Body of pancreas (tissue), 4 donors: ENCODE results near the gene MRPL55.

Experiments used
- POLR2A ChIP-seq, 3 donors: fragments of 450-650 bp; IDR thresholded peaks; one replicate each; pipeline ENCODE4 v1.6.1; 2016; ENCODE audit warnings: antibody characterized with exemption in 3 of 3, mild to moderate bottlenecking in 2 of 3
- TF ChIP-seq, protein P1 (sequence below), 7 experiments: fragments of 450-650 bp in 4 of 7; fragments of 200-600 bp in 3 of 7; sonication (generic) in 3 of 7; IDR thresholded peaks; one replicate each; pipeline ENCODE4 v1.5.1; 2016 to 2019; ENCODE audit warnings: antibody characterized with exemption in 7 of 7

DNA sequence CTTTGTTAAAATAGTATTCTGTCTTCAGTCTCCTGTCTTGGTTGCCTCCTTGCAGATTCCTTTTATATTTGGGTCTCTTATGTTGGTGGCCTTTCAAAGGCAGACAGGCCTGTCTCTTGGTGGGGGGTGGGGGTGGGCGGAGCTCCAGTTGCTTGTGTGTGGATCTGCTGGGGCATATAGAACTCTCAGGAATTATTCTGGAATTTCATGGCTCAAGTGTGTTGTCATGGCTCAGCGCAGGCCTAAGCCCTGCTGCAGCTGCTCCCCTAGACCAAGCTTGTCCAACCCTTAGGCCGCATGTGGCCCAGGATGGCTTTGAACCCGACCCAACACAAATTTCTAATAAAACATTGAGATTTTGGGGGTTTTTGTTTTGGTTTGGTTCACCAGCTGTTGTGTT, 13.9 kb downstream of the MRPL55 start:
- TF ChIP-seq, protein P1, sequence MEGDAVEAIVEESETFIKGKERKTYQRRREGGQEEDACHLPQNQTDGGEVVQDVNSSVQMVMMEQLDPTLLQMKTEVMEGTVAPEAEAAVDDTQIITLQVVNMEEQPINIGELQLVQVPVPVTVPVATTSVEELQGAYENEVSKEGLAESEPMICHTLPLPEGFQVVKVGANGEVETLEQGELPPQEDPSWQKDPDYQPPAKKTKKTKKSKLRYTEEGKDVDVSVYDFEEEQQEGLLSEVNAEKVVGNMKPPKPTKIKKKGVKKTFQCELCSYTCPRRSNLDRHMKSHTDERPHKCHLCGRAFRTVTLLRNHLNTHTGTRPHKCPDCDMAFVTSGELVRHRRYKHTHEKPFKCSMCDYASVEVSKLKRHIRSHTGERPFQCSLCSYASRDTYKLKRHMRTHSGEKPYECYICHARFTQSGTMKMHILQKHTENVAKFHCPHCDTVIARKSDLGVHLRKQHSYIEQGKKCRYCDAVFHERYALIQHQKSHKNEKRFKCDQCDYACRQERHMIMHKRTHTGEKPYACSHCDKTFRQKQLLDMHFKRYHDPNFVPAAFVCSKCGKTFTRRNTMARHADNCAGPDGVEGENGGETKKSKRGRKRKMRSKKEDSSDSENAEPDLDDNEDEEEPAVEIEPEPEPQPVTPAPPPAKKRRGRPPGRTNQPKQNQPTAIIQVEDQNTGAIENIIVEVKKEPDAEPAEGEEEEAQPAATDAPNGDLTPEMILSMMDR (IDR thresholded peaks at IDR 0.05), result no peak
- TF ChIP-seq POLR2A (IDR thresholded peaks at IDR 0.05), result no peak
